NT2/D1 (cell line): Measurements from ENCODE around the gene COPS6.

ENCODE experiments used
- DNase-seq: peaks from one replicate; pipeline ENCODE4 v3.0.0-alpha.2; 2011; ENCODE audit warnings: low read depth, low spot score
- H3K27me3 ChIP-seq: 2 replicates; pipeline ENCODE4 v1.6.0; 2011; ENCODE audit warnings: mild to moderate bottlenecking; ENCODE audit not compliant: insufficient read length, insufficient read depth
- H3K36me3 ChIP-seq: 2 replicates; pipeline ENCODE4 v1.6.1; 2011; ENCODE audit warnings: mild to moderate bottlenecking, low read length, mixed read lengths; ENCODE audit not compliant: insufficient read depth, insufficient read length
- H3K4me1 ChIP-seq: 2 replicates; pipeline ENCODE4 v1.5.1; 2011; ENCODE audit not compliant: insufficient read depth, insufficient read length
- H3K4me3 ChIP-seq: 2 replicates; pipeline ENCODE4 v1.5.1; 2011; ENCODE audit warnings: low read depth; ENCODE audit not compliant: insufficient read length
- H3K9ac ChIP-seq: 2 replicates; pipeline ENCODE4 v1.6.0; 2011; ENCODE audit warnings: low read depth; ENCODE audit not compliant: insufficient read length
- H3K9me3 ChIP-seq: 2 replicates; pipeline ENCODE4 v1.5.1; 2011; ENCODE audit warnings: mild to moderate bottlenecking, low read length; ENCODE audit not compliant: insufficient read depth
- SUZ12 ChIP-seq: IDR thresholded peaks from 2 replicates; pipeline ENCODE4 v1.6.1; 2011; ENCODE audit not compliant: insufficient read length, insufficient read depth; ENCODE audit errors: extremely low read depth
- YY1 ChIP-seq: IDR thresholded peaks from 2 replicates; pipeline ENCODE4 v1.6.1; 2011; ENCODE audit not compliant: insufficient read length, insufficient read depth
- ZNF274 ChIP-seq: IDR thresholded peaks from 2 replicates; pipeline ENCODE4 v1.6.1; 2011; ENCODE audit warnings: mild to moderate bottlenecking, low read depth, low read length

COPS6 gene

DNA sequence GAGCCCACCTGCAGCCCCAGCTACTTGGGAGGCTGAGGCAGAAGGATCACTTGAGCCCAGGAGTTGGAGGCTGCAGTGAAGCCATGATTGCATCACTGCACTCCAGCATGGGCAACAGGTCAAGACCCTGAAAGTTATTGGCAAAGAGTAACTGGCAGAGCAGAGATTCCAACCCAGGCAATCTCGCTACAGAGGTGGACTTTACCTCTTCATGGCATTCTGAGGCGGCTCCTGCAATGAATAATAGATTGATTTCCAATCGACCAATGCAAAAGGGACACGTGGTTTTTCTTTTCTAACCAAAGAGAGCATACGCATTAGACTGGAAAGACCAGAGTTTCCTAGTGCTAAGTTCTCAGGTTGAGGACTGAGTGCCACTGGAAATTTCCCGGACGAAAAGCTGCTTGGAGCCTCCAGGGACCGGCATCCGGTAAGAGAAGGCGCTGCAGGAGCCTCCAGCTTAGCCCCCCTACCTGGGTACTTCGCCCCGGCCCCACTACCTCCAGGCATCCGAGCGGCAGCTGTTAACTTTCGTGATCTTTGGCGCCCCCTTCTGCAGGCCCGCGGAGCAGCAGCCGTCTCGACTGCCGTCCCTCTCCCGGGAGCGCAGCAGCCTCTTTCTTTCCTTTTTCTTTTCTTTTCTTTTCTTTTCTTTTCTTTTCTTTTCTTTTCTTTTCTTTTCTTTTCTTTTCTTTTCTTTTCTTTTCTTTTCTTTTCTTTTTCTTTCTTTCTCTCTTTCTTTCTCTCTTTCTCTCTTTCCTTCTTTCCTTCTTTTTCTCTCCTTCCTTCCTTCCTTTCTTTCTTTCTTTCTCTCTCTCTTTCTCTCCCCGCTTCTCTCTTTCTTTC is 42.1 kb downstream of the COPS6 start:
- Histone ChIP-seq H3K4me3 (no peak overlapping the region), H3K9ac (no peak overlapping the region), H3K36me3 (no peaks in the 10 kb centered on the region), H3K27me3 (peaks cover 20% of the 10 kb centered on the region), H3K9me3 (no peaks in the 10 kb centered on the region), H3K4me1 (no peaks in the 10 kb centered on the region)
- DNase-seq: no peak
- TF ChIP-seq YY1: no peak
- no peak for TF ChIP-seq ZNF274
- TF ChIP-seq SUZ12: no peak

DNA sequence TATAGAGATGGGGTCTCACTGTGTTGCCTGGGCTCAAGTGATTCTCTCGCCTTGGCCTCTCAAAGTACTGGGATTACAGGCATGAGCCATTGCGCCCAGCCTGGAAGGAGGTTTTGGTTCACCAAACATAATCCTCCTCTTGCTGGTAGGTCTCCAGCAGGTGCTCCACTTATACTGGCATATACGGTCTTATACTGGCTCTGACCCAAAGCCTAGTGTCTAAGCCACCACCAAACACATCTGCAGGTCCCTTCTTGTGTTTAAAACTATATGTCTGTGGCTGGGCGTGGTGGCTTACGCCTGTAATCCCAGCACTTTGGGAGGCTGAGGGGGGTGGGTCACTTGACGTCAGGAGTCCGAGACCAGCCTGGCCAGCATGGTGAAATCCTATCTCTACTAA is 43.4 kb downstream of the COPS6 start:
- Histone ChIP-seq H3K9me3 (no peaks in the 10 kb centered on the region), H3K4me1 (no peaks in the 10 kb centered on the region), H3K27me3 (peaks cover 20% of the 10 kb centered on the region), H3K9ac (no peak overlapping the region), H3K36me3 (no peaks in the 10 kb centered on the region), H3K4me3 (no peak overlapping the region)
- no peak for DNase-seq
- TF ChIP-seq ZNF274: no peak
- no peak for TF ChIP-seq YY1
- no peak for TF ChIP-seq SUZ12

DNA sequence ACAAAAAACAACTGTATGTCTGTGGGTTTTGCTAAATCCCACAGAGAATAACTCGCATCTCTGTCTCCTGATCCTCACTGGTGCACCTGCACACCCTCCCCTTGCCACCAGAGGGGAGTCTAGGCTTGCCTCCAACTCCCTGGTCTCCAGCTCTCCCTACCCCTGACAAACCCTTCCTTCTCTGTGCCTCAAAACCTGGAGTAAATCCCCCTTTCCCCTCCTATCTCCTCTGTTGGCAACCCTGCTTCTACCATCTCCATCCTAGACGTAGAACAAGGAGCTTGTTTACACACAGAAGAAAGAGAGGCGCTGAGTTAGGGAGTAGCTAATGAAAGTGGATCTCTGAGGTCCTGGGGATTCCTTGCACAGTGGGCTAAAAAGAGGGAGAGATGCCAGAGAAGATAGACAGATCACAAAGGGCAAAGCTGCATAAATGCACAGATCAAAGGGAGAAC is 44.0 kb downstream of the COPS6 start:
- Histone ChIP-seq H3K9ac (no peak overlapping the region), H3K4me3 (no peak overlapping the region), H3K9me3 (no peaks in the 10 kb centered on the region), H3K36me3 (no peaks in the 10 kb centered on the region), H3K4me1 (no peaks in the 10 kb centered on the region), H3K27me3 (peaks cover 18% of the 10 kb centered on the region)
- DNase-seq: no peak
- TF ChIP-seq YY1 (no peak), ZNF274 (no peak)

DNA sequence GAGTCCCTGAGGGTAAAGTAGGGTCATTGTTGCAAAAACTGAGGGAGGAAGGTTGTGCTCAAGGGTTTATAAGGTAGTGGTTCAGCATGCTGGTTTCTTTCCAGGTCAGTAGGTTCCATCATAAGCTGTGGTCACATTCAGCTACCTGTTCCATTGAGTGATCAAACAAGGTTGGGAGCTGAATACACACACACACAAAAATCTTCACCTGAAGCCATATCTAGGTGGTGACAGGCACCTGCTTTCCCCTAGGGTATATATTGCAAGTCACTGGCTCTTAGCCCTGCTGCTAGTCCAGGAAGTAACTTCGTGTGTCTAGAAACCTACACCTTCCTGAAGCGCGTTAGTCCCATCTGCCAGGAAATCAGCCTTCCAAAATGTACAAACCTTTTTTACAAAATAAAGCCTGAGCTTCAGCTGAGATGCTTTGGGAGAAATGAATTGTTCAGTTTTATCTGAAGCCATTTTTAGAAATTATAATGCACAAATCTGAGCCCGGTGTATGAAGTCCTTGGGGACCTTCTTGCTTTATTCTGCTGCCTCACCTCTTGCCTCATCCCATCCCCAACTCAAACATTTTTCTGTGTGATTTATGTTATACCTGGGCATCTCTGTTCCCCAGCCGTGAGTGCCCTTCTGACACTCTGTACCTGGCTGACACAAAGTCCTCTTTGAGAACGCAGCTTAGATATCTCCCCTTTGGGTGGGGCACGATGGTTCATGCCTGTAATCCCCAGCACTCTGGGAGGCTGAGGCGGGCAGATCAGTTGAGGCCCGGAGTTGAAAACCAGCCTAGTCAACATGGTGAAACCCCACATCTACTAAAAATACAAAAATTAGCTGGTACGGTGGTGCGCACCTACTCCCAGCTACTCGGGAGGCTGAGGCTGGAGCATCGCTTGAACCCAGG is 49.3 kb downstream of the COPS6 start:
- no peak for DNase-seq
- no peaks in the 10 kb centered on the region for H3K9me3 ChIP-seq
- H3K4me1 ChIP-seq: no peaks in the 10 kb centered on the region
- no peaks in the 10 kb centered on the region for H3K27me3 ChIP-seq
- no peak overlapping the region for H3K4me3 ChIP-seq
- H3K9ac ChIP-seq: no peak overlapping the region
- H3K36me3 ChIP-seq: no peaks in the 10 kb centered on the region
- TF ChIP-seq SUZ12 (no peak), ZNF274 (no peak), YY1 (no peak)

DNA sequence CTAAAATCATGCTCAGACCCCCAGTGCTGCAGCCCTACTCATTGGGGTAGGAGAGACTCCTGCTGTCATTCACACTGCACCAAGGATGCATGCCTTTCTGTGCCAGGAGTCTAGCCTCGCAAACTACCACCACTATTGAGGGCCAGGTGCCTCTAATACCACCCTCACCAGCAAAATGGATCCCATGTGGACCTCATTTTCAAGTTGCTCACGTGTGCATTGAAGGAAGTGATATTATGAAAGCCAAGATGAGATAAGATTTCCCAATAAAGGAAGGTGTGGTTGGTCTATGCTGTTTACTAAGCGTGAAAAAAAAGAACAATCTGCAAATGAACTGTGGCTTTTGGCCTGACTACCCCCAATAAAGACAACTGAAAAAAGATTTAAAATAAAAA is 52.8 kb downstream of the COPS6 start:
- TF ChIP-seq ZNF274: no peak
- TF ChIP-seq YY1: no peak
- TF ChIP-seq SUZ12: no peak
- Histone ChIP-seq H3K27me3 (no peaks in the 10 kb centered on the region), H3K4me3 (no peak overlapping the region), H3K9ac (no peak overlapping the region), H3K36me3 (no peaks in the 10 kb centered on the region), H3K4me1 (no peaks in the 10 kb centered on the region), H3K9me3 (no peaks in the 10 kb centered on the region)
- no peak for DNase-seq
